NCI-H1436 treated with DMSO at 0.1 percent for 48 hours (cell line): ENCODE results near the gene FOXJ1.

Experiments used
- DNase-seq: peaks from one replicate; lab custom pipeline; 2025; lab: John Stamatoyannopoulos, UW

The FOXJ1 gene

DNA sequence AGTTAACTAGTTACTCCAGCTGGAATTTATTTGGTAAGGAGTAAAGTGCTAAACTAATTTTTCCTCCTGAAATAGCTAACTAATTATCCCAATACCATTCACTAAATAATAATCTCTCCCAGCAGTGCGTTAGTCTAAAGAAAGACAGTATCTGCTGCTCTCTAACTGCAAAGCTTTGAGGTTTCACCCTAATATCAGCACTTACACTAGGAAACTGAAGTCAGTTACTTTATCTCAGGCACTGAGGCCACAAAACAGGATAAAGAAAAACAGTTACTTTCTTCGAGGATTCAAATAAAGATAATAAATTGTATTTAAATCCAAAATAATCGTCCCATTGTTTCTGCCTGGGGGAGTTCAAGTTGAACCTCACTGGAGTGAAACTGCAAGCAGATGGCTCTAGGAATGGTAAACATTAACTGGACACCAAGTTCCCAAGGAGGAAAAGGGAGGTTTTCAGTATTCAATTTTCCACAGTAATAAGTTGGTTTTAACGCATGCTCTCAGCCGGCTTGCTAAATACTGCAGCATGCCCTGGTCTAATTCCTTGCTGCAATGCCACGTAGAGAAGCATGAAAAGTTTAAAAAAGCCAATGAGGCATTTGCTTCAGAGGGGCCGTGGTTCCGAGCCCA is 20.0 kb upstream of the FOXJ1 start:
- no peak for DNase-seq

DNA sequence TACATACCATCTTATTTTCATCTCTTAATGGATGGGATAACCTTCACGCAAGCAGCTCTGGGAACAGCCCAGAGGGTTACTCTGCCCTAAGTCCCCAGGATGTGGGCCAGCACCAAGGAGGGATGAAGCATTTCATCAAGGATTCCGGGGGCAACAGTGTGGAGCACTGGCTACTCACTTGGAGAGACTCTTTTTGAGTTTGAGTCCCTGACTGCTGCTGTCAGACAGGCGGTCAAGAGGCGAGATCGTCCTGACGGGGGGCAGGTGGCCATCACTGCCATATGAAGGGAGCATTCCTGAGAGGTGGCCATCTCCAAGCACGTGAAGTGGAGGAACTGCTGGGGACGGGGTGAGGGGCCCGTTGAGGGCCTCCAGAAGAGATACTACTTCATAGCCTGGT is 18.1 kb upstream of the FOXJ1 start:
- DNase-seq = no peak

DNA sequence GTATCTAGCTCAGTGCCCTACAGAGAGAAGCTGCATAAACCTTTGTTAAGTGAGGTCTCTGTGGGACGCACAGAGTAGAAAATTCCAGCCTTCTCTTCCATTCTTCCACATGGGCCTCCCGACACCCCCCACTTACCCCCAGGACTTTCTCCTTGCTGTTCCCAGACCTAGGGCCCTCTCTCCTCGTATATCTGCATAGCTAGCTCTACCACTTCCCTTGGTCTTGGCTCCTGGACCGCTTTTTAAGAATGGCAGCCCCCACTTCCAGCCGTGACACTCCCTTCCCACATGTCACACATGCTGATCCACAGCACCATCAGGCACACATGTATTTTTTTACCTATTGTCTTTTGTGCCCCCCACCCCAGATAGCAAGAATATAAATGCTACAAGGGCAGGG is 16.7 kb upstream of the FOXJ1 start:
- no peak for DNase-seq

DNA sequence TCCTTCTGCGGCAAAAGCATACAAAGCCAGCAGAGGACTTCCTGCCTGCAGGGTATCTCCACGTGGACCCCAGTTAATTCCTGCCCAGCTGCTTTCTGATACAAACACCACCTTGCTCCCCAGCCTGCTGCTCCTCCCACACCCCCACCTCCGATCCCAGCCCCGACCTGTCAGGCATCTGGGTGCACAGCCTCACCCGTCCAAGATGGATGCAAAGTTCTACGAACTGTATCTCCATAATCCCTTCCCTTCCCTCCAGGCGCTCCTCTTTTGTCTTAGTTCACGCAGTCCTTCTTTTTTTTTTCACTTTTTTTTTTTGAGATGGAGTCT is 15.6 kb upstream of the FOXJ1 start:
- DNase-seq = no peak

DNA sequence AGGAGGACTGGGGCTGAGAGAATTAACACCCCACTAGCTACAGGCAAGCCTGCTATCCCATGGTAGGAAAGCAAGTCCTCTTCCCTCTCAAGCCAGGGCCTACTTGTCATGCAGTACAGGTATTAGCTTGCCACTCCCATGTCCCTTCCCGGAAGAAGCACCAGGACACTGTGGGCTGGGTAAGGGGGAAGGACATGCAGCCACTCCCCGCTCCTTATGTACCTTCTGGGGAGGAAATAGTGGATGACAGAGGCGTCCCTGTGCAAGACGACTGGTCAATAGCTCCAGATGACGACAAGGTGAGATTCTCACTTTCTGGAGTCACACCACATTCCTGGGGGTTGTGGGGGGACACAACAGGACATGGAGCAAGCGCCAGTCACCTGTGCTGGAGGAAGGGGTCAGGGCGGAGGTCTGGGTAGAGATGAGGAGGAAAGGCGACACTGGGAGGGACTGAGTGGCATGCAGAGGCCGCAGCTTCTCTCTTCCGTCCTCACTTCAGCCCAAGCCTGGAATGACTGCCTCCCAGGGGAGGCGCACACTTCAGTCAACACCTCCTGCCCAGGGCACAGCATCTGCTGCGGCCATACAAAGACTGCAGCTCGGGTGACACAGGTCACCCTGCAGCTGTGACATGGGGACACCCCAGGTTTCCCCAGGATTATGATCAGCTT is 15.1 kb upstream of the FOXJ1 start:
- no peak for DNase-seq

DNA sequence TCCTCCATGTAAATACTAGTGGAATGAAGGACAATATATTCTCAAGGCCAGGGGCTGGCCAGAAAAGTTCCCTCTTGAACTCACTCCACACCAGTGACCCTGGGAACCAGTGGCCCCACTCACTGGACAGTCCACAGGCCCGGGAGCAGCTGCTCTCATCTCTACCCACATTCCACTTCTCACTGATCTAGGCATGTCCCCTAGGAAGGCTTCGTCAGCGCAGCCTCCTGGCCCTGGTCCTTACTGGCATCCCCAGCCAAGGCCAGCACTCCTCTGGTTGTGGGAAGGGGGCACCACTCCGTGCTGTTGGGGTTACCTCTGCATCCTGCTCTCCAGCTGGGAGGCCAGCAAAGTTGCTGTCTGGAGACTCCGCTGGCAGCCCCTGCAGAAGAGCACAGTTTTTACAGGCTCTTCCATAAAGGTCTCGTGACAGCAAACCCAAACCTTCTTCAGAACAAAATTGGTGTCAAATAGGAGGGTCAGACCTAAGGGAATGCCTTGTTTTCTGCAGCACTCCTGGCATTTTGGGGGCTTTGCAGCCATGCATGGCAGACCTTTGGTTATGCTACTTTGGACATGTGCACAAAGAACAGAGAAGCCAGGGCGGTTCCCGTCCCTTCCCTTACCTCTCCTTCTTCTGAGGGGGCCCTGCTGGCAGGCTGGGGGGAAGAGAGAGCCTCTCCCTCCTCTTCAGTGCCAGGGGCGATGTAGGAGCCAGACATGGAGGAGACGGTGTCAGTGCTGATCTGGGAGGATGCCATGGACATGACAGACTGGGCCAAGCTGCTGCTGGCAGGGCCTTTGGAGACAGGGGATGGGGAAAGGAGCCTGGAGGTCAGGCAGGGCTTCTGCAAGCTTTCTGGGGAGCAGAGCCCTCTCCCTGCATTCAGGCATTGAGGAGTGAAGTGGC is 14.1 kb upstream of the FOXJ1 start:
- DNase-seq = no peak

DNA sequence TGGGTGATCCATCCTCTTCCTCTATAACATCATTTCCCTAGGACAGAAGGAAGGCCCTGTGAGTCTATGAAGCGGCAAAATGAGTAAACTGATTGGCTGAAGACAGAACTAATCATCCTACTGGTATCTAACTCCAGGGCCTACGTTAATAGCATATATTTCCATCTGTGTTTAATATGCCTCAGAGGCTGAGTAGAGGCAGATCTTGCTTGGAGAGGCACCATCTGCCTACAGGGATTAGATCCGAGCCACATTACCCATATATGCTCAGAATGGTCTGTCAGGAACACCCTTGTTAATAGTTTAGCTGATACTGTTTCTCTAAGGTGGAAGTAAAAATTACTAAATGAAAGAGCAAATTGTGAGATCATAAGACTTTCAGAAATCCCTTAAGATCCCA is 13.2 kb upstream of the FOXJ1 start:
- no peak for DNase-seq

DNA sequence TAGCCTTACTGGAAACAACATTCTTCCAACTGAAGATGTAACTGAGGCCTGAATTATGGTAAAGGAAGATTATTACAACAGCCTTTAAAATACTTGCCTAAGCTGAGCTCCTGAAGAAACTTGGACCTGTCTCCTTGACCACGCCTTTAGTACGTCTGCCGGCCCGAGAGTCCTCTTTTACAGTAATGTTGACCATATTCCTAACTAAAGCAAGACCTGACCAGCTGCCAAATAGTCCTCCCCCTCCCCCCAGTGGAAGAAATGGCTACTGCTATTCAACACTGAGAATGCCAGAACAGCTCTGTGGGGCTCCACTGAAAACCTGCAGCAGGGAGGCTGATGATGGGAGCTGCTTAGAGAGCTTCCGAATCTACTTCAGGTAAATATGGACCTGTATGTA is 12.6 kb upstream of the FOXJ1 start:
- no peak for DNase-seq

DNA sequence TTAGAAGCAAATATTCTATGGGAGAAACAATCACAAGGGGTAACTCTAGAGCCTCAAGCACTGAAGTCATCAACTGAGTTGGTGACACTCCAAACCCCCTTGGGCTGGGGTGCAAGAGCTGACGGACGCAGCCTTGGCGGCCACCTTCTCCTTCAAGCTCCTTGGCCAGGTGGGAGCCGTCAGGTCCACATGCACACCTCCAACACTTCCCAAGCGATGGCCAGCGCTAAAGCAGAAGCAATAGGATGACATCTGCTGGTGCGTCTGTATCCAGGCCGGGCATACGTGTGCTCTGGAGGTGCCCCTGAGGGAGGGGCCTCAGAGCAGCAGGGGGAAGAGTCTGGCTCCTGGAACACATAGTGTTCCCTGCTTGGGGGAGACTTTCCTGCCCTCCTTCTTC is 12.2 kb upstream of the FOXJ1 start:
- no peak for DNase-seq

DNA sequence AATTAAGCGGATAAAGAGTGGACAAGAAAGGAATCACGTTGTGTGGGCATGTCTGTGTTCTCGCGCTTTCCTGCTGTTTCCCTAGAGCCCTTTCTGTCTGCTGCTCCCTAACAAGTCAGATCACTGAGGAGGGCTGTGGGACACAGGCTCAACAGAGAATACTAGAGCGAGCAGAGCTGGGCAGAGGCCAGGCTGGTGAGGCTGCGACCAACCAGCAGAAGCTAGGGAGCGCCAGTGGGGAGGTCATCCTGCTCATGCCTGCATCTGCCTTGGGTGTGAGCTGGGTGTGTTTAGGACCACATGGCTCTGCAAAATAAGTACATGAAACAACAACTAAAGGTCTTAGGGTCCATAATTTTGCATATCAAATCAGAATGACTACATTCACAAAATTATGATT is 11.5 kb upstream of the FOXJ1 start:
- DNase-seq = no peak

DNA sequence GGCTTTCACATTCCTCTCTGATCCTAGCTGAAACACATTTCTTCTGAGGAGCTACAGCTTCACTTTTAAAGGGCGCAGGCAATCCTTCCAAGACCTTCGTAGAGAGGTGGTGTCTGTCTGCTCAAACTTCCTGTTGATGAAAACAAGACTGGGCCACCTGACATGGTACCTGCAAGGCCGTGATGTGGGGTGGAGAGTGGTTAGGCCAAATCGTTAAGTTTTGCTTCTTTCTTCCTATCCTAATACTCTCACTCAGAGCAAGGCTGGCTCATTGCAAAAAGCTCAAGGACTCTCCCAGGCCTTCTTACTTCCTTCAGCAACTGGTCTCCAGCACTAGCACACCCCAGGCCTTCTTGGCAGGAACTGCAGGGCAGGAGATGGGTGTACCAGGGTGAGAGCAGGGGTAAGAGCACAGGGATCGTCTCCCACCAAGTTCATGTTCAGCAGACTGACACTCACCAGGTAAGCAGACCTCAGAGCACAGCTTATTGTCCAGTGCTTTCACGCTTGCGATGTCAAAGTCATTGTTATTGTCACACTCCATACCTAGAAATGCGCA is 10.9 kb upstream of the FOXJ1 start:
- DNase-seq = no peak

DNA sequence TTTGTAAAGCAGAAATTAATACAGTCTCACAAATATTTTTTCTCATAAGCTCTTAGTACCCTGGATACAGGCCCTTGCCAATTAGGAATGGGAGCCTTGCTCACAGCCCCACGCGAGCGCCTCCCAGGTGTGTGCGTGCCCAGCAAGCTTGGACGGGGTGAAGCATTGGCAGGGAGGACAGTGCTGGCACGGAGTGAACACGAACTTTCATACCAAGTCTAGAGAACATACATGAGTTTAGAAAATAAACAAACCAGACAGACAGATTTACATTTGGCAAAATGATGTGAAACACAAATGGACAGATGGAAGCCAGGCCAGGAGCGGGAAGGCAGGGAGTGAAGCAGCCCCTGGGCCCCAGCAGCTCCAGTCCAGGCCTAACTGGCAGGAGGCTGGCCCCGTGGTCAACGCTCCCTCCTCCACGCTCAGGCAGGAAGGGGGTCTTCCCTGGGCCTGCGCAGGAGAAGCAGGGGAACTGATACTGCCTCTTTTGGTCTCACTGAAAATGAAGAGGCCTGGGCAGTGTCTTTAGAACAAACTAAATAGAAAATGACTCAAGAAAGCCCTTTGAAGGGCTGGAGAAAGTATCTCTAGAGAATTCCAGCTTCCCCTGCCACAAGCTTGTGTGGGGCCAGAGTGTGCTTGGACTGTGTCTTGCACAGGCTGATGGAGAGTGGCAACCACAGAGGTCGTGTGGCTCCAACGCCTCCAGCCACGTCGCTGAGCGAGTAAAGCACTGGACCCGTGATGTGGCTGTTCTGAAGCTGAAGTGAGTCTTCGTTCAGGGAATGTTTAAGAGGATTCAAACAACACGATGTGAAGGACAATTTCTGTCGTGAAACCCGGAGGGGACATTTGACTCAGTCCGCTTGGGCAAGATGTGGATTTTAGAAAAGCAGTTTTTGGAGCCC is 9.9 kb upstream of the FOXJ1 start:
- no peak for DNase-seq

DNA sequence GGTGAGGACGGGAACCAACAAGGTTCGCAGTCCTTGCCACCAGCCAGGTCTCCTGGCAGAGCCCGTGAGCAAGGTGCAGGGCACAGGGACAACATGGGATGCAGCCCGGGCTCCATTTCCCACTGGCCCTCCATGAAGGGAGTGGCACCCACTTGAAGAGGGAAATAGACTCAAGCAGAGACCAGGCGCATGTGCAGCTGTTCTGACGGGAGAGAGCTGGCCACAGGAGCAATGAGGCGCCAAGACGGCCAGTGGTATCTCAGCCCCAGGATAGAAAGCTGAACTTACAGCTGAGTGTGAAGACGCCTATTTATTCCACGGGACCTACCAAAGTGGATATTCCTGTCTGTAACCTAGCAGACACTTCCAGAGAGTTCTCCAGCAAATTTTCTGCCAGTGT is 8.2 kb upstream of the FOXJ1 start:
- DNase-seq = no peak

DNA sequence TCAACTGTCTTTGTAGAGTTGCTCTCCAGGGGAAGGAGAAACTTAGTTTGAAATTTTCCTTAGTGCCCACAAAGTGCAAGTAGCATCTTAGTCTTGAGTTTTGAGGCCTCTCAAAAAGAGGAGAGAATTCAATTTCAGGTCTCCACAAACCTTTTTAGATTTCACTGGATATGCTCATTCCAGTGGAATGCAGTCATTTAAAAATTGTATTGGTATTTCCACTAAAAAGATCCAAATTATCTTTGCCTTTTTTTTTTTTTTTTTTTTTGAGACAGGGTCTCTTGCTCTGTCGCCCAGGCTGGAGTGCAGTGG is 6.9 kb upstream of the FOXJ1 start:
- DNase-seq = no peak

DNA sequence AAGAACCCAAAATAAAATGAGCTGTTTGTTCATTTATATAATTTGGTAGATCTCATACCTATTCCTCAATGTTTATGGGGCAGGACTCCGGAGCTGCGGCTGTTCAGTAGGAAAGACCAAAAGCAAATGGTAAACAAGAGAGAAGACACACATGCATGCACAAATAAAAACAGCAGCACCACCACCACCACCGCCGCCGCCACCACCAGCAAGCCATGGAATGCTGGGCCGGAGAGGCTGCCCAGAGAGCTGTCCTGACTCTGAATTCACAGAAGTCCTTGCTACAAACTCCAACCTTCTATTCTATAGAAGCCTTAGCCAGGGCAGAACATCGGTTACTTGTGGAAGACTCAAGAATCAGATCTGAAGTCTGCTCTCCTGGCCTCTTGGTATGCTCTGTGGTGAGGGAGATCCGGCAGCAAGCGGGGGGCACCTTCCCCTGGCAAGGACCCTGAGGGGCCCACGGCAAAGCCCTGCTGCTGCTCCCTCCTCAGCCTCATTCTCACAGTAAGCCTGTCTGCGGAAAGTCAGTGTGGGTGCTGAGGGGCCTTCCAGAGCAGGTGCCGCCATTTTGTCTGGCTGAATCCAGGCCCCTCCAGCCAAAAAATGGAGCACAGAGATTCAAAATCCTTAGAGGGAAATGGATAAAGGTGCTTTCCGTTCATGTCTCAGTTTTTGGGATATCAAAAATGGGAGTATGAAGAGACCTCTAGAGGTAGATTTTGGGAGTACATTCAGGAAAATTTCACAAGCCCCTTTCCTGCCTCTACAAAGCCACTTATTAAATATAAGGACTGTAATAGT is 6.4 kb upstream of the FOXJ1 start:
- DNase-seq = no peak

DNA sequence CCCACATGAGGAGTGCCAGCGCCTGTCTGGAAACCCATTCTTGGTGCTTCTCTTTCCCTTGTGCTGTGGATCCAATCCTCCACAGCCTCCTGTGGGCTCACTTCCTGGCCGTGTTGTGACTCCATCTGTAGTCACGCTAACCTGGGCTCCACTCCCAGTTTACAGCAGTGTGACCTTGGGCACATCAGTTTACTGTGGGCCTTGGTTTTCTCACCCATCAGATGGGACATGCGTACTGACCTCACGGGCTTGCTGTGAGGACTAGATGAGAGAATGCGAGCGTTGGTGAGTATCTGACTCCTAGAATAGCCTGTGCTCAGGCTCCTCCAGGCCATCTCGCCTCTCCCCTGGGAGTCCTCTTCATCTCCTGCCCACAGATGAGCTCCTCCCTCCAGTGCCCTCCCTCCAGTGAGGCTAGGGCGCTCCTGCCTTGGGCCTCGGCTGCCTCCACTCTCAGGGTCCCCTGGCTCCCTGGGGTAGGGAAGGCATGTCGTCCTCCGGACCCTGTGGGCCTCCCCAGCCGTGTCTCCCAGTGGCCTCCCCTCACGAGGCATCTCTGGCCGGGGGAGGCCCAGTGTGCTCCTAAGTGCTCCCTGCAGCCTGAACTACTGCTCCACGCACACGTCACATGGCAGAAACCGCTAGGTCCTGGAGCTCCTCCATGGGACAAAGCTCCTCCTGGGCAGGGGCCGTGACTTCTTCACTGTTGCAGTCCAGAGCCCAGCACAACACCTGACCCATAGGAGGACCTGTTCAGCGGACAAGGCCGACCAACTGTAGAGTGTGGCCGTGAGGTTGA is 5.2 kb upstream of the FOXJ1 start:
- no peak for DNase-seq

DNA sequence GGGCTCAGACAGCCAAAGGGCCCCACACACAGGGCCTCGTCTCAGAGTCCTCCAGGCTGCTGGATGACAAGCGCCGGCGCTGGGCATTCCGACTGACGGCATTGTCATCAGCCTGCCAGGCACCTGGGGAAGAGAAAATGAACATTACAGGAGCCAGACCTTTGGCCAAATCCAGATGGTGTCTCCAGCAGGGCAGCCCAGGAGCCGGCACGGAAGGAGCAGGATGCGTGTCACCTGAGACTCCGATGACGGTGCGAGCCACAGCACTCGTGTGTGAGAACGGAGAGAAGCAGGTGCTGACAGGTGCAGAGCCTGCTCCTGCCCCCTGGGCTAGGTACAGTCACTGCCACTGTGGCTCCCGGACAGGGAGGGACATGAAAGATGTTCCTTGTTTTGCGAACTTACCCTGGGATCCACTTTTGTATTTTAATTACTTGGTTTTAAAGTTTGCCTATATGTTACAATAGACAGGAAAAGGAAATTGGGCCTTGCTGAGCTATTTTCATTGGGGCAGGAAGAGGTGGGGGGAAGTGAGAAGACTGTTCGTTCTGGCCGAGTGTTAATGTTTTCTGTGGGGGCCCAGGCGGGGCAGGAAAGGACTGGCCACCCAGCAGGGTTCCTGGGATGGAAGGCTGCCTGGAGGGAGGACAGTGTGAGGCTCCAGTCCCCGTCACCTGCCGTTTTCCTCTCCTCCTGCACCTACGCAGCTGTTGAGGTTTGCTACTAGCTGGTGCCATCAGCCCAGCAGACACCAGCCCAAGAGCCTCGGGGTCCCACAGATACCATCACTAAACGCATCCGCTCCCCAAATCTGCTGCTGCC is 4.4 kb upstream of the FOXJ1 start:
- DNase-seq = no peak

DNA sequence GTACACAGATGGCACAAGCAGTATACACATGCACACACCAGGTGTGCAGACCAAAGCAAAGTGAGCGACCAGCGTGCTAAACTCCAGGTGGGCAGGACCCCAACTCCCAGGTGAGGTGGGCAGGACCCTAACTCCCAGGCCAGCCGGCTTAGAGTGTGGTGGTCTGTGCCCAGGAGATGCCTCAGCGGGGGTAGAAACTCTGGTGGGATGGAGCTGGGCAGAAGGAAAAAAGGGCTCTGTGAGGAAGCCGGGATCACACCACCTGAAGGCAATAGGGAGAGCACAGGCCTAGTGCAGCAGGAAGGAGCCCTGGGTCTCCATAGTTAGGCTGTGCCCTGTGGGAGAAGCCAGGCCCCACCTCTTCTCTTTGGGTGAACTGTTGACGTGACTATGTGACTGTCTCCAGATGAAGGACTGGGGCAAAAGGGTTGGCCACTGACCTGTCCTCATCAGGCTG is 1.6 kb upstream of the FOXJ1 start:
- no peak for DNase-seq

DNA sequence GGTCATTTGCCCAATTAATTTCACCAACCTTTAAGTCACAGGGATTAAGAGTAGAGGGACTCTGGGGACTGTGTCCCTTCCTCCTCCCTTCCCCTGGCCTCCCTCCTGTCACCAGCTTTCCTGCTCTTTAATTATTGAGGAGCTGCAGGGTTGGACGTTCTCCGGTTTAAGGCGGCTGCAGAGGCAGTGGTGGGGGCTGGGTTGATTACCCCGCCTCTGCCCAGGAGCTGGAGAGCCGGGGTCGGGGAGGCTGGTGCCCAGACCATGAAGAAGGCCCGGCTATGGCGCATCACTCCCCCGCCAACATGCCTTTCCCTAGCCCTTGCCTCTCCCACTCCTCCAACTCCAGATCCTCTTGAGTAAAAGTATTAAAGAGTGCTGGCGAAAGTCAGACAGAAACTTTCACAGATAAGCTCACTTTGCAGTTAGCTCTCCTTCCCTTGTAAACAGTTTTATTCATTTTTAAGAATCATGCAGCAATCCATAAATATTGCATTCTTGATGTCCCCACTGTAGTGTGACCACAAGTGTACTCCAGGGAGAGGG is 1.1 kb upstream of the FOXJ1 start:
- no peak for DNase-seq
